Gastroesophageal sphincter (tissue), 4 donors: ENCODE results near the gene MEGF6. TPM values are rescaled to one million over a fixed set of nuclear protein-coding genes. Genes with fewer than 3 reads are reported as not detected.

Source experiments
- ATAC-seq: fragments of 150-250 bp; one replicate; pipeline ENCODE4 v1.9.1; 2016; ENCODE audit warnings: mild to moderate bottlenecking, moderate library complexity
- H3K27ac ChIP-seq, 4 donors: fragments of 200-600 bp; sonication (generic) in 3 of 4; 1 replicate in 3 of 4; 2 replicates in 1 of 4; pipeline ENCODE4 v1.5.1; 2016 to 2019
- H3K27me3 ChIP-seq: fragments of 200-600 bp; sonication (generic); one replicate; pipeline ENCODE4 v1.5.1; 2019
- H3K36me3 ChIP-seq, 2 donors: fragments of 200-600 bp; sonication (generic); one replicate each; pipeline ENCODE4 v1.5.1; 2019; ENCODE audit warnings: control low read depth in 1 of 2
- H3K4me1 ChIP-seq, 3 donors: fragments of 200-600 bp; sonication (generic); 1 replicate in 2 of 3; 2 replicates in 1 of 3; pipeline ENCODE4 v1.5.1; 2016 to 2019; ENCODE audit warnings: control low read depth in 2 of 3
- H3K4me3 ChIP-seq, 2 donors: fragments of 200-600 bp; sonication (generic); one replicate each; pipeline ENCODE4 v1.5.1; 2019; ENCODE audit warnings: mild to moderate bottlenecking in 1 of 2, moderate library complexity in 1 of 2
- H3K9me3 ChIP-seq, 3 donors: fragments of 200-600 bp; sonication (generic); one replicate each; pipeline ENCODE4 v1.5.1; 2017 to 2019; ENCODE audit warnings: control low read depth in 2 of 3
- EP300 ChIP-seq: sonication (generic); formaldehyde crosslinking; IDR thresholded peaks from one replicate; pipeline ENCODE4 v1.6.1; 2017; ENCODE audit warnings: antibody characterized with exemption, mild to moderate bottlenecking
- POLR2A ChIP-seq, 2 donors: fragments of 450-650 bp; IDR thresholded peaks; one replicate each; pipeline ENCODE4 v1.6.1; 2017; ENCODE audit warnings: antibody characterized with exemption in 2 of 2, mild to moderate bottlenecking in 2 of 2, moderate library complexity in 1 of 2
- POLR2AphosphoS5 ChIP-seq: sonication (generic); formaldehyde crosslinking; IDR thresholded peaks from one replicate; pipeline ENCODE4 v1.6.1; 2017; ENCODE audit warnings: antibody characterized with exemption
- WGBS, 2 donors: methylation state at CpG; one replicate each; pipeline ENCODE4 v1.1.5; 2018; ENCODE audit warnings: low coverage in 1 of 2; 5-methylcytosine and 5-hydroxymethylcytosine counted together
- total RNA-seq, 4 donors: library from RNA; depleted of rRNA; stranded (reverse); fragments of >200 nt; gene quantifications; one replicate each; pipeline ENCODE4 v1.1.0, GENCODE V29; 2016
- TF ChIP-seq, protein P1 (sequence below), 4 experiments: fragments of 200-600 bp in 2 of 4; fragments of 450-650 bp in 2 of 4; sonication (generic) in 1 of 4; IDR thresholded peaks; one replicate each; pipeline ENCODE4 v1.5.1; 2017 to 2019; ENCODE audit warnings: antibody characterized with exemption in 4 of 4, mild to moderate bottlenecking in 2 of 4, moderate library complexity in 2 of 4

The MEGF6 gene
- total RNA-seq, 4 donors from 2014 or later: 4.7 to 15.5 (median 10.8) TPM

DNA sequence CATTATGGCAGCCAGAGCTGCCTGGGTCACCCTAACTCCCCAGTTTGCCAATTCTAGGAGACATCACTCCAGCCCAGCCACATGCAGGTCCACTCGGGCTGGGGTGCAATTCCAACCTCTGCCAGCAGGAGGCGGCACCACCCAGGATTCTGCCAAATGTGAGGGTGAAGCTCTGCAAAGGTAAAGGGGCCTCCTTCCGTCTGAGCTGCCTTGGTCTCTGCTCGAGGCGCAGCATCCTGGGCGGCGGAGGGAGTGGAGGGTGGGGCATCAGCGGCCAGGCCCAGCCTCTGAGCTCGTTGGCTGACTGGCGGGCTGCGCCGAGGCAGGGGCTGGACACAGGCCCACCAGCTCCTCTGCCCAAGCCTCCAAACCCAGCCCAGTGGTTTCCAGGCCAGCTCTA, 93.1 kb downstream of the MEGF6 start:
- TF ChIP-seq POLR2A (IDR thresholded peaks at IDR 0.05) (no peak), EP300 (no peak), POLR2AphosphoS5 (no peak)
- TF ChIP-seq, protein P1, sequence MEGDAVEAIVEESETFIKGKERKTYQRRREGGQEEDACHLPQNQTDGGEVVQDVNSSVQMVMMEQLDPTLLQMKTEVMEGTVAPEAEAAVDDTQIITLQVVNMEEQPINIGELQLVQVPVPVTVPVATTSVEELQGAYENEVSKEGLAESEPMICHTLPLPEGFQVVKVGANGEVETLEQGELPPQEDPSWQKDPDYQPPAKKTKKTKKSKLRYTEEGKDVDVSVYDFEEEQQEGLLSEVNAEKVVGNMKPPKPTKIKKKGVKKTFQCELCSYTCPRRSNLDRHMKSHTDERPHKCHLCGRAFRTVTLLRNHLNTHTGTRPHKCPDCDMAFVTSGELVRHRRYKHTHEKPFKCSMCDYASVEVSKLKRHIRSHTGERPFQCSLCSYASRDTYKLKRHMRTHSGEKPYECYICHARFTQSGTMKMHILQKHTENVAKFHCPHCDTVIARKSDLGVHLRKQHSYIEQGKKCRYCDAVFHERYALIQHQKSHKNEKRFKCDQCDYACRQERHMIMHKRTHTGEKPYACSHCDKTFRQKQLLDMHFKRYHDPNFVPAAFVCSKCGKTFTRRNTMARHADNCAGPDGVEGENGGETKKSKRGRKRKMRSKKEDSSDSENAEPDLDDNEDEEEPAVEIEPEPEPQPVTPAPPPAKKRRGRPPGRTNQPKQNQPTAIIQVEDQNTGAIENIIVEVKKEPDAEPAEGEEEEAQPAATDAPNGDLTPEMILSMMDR (IDR thresholded peaks at IDR 0.05): peak in 2 of 4 experiments; percentile 26 to 42
- Histone ChIP-seq H3K4me3 (no peak overlapping the region), H3K4me1 (no peaks in the 10 kb centered on the region), H3K27me3 (no peaks in the 10 kb centered on the region), H3K36me3 (no peaks in the 10 kb centered on the region), H3K27ac (no peak overlapping the region), H3K9me3 (no peaks in the 10 kb centered on the region)
- WGBS, 2 donors: 80% methylated on average over 2 of the region's 12 CpGs; no CpG with 5 or more reads in 1 of the 2 donors
- no peak for ATAC-seq

- no peaks in the 10 kb centered on the region for H3K9me3 ChIP-seq
- ATAC-seq: no peak
- 92% methylated on average over 2 of the region's 27 CpGs; no CpG with 5 or more reads in 1 of the 2 donors for WGBS, 2 donors
- no peak overlapping the region for H3K27ac ChIP-seq
- TF ChIP-seq, protein P1 (IDR thresholded peaks at IDR 0.05): no peak
- TF ChIP-seq POLR2AphosphoS5: no peak
- TF ChIP-seq EP300: no peak
- TF ChIP-seq POLR2A (IDR thresholded peaks at IDR 0.05): no peak
- H3K4me1 ChIP-seq: no peaks in the 10 kb centered on the region
- no peaks in the 10 kb centered on the region for H3K36me3 ChIP-seq
- no peak overlapping the region for H3K4me3 ChIP-seq
- no peaks in the 10 kb centered on the region for H3K27me3 ChIP-seq
These were observed 94.2 kb downstream of the MEGF6 start for GRCh38 chr1:3516911-3517675.

GRCh38 chr1:3516481-3516869, 94.8 kb downstream of the MEGF6 start:
- no CpG with 5 or more reads among the region's 15 CpGs for WGBS, 2 donors
- TF ChIP-seq POLR2AphosphoS5: no peak
- TF ChIP-seq POLR2A (IDR thresholded peaks at IDR 0.05): no peak
- no peak for TF ChIP-seq EP300
- TF ChIP-seq, protein P1 (IDR thresholded peaks at IDR 0.05): no peak
- Histone ChIP-seq H3K27ac (no peak overlapping the region), H3K27me3 (no peaks in the 10 kb centered on the region), H3K36me3 (peaks cover 0 to 6% of the 10 kb centered on the region in 2 donors), H3K4me1 (no peaks in the 10 kb centered on the region), H3K4me3 (no peak overlapping the region), H3K9me3 (no peaks in the 10 kb centered on the region)
- ATAC-seq: no peak

DNA sequence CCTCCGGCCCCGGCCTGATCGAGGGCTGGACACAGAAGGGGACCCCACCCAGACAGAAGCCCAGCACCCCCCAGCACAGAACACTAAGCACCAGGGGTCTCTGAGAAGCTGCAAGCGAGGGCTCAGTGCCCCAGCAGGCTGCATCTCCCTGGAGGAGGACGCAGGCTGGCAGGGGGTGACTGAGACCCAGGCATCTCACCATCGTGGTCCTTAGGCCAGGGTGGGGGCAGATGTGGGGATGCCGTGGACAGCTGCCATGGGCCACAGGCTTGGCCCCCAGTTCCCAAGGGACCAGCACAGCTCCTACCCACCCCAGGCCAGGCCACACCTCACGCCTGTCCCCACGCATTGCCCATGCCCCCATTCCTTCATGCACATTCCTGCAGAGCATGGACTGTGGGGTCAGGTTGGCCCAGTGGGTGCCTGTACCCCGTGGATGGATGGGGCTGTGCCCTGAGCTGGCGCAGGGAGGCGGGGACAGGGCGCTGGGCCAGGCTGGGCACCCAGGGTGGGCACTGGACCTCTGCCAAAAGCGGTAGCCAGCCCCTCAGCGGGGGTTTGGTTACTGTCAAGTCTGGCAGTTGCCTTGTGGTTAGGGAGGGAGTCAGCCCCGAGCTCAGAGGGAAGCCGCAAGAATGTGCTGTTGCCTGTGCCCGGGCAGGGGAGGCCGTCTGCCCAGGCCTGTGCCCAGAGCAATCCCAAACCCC, 95.4 kb downstream of the MEGF6 start:
- TF ChIP-seq EP300 (no peak), POLR2A (IDR thresholded peaks at IDR 0.05) (no peak), POLR2AphosphoS5 (no peak)
- TF ChIP-seq, protein P1 (IDR thresholded peaks at IDR 0.05): no peak
- 60 to 73% methylated on average over 1 to 2 of the region's 19 CpGs for WGBS, 2 donors
- Histone ChIP-seq H3K36me3 (peaks cover 0 to 10% of the 10 kb centered on the region in 2 donors), H3K4me1 (no peaks in the 10 kb centered on the region), H3K27ac (no peak overlapping the region), H3K9me3 (no peaks in the 10 kb centered on the region), H3K27me3 (no peaks in the 10 kb centered on the region), H3K4me3 (no peak overlapping the region)
- no peak for ATAC-seq
